Esophagus (tissue), 2 donors: Measurements from ENCODE around the gene TLR7. TPM values are rescaled to one million over a fixed set of nuclear protein-coding genes. Genes with fewer than 3 reads are reported as not detected.

Source experiments
- H3K27ac ChIP-seq, 2 donors: one replicate each; pipeline ENCODE4 v1.5.1; 2013; ENCODE audit warnings: low read depth in 2 of 2, mild to moderate bottlenecking in 2 of 2, inconsistent platforms in 1 of 2, low read length in 1 of 2, moderate library complexity in 1 of 2
- H3K27me3 ChIP-seq, 2 donors: one replicate each; pipeline ENCODE4 v1.6.1; 2013; ENCODE audit warnings: low read length in 2 of 2, control low read depth in 1 of 2, mild to moderate bottlenecking in 1 of 2; ENCODE audit not compliant: insufficient read depth in 2 of 2, control insufficient read depth in 1 of 2
- H3K36me3 ChIP-seq, 2 donors: one replicate each; pipeline ENCODE4 v1.6.1; 2013; ENCODE audit warnings: low read length in 1 of 2; ENCODE audit not compliant: control insufficient read depth in 2 of 2, insufficient read depth in 2 of 2
- H3K4me1 ChIP-seq, 2 donors: one replicate each; pipeline ENCODE4 v1.6.1; 2013; ENCODE audit warnings: low read length in 1 of 2; ENCODE audit not compliant: control insufficient read depth in 2 of 2, insufficient read depth in 2 of 2
- H3K4me3 ChIP-seq, 2 donors: one replicate each; pipeline ENCODE4 v1.5.1; 2013; ENCODE audit warnings: low read length in 2 of 2, mild to moderate bottlenecking in 2 of 2, low read depth in 1 of 2, moderate library complexity in 1 of 2
- H3K9me3 ChIP-seq, 2 donors: one replicate each; pipeline ENCODE4 v1.6.1; 2013; ENCODE audit warnings: mild to moderate bottlenecking in 2 of 2, low read depth in 1 of 2, low read length in 1 of 2, moderate library complexity in 1 of 2; ENCODE audit not compliant: control insufficient read depth in 2 of 2, insufficient read depth in 1 of 2
- WGBS, 2 donors: extraction: QIAGEN DNeasy Blood & Tissue Kit; methylation state at CpG; one replicate each; pipeline ENCODE4 v1.1.7; 2013; 5-methylcytosine and 5-hydroxymethylcytosine counted together
- polyA plus RNA-seq, 2 donors: library from polyadenylated mRNA; stranded (reverse); fragments of 200-250 nt; gene quantifications; one replicate each; pipeline ENCODE4 v1.2.3, GENCODE V29; 2013
- donor health status: healthy with polysubstance abuse.
- donor health status: Bipolar disorder and iron deficiency.

The TLR7 gene
- polyA plus RNA-seq, 2 donors: 0.04 to 0.08 TPM

DNA sequence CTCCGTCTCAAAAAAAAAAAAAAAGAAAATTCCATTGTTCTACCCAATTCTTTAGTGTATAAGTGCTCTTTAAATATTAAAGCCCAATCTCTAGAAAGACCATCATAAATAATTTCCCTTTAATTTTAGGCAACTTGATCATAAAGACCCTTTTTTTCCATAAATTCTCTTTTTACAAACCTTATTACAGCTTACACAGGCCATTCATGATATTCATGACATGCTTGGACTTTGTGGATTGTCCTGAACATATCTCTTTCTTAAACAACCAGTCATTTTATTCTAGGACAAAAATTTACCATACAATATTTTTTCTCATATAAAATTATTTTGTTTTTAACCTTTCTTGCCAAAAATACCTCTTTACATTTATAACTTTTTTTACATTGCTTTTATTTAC, 70.1 kb downstream of the TLR7 start:
- Histone ChIP-seq H3K27me3 (no peaks in the 10 kb centered on the region), H3K36me3 (no peaks in the 10 kb centered on the region), H3K4me1 (no peaks in the 10 kb centered on the region), H3K27ac (no peak overlapping the region), H3K4me3 (no peak overlapping the region), H3K9me3 (no peaks in the 10 kb centered on the region)
- 100% methylated on average over 1 of the region's 1 CpG for WGBS, 2 donors

Other genes starting within 250 kb of the TLR7 start
- gene PRPS2, start 75.7 kb upstream of the TLR7 start, polyA plus RNA-seq: 10 to 100 TPM; 18.4 to 19.7 TPM
- gene TLR8, start 39.5 kb downstream of the TLR7 start, polyA plus RNA-seq: under 1 TPM; 0.02 to 0.08 TPM
- 1,000 to 10,000 TPM; 1,322 to 1,747 TPM for gene TMSB4X, start 108.0 kb downstream of the TLR7 start, polyA plus RNA-seq
- gene FAM9C, start 177.5 kb downstream of the TLR7 start, polyA plus RNA-seq: not detected